SH-SY5Y (cell line): ENCODE results near the gene GTSF1L.

ENCODE experiments used
- GATA2 ChIP-seq: IDR thresholded peaks from 2 replicates; pipeline ENCODE4 v1.6.1; 2011; ENCODE audit warnings: mild to moderate bottlenecking, low read depth, low read length
- GATA3 ChIP-seq: IDR thresholded peaks from 2 replicates; pipeline ENCODE4 v1.6.1; 2011; ENCODE audit warnings: low read depth, mild to moderate bottlenecking, low read length, moderate library complexity

Gene GTSF1L

GRCh38 chr20:43715511-43715910 is 11.3 kb downstream of the GTSF1L start:
- TF ChIP-seq GATA2, result no peak
- TF ChIP-seq GATA3, result no peak

GRCh38 chr20:43715044-43715443 is 11.8 kb downstream of the GTSF1L start:
- no peak for TF ChIP-seq GATA2

- TF ChIP-seq GATA3, result no peak
- TF ChIP-seq GATA2, result no peak
Observed at GRCh38 chr20:43711098-43711654, 15.6 kb downstream of the GTSF1L start.

- no peak for TF ChIP-seq GATA2
- no peak for TF ChIP-seq GATA3
Observed at GRCh38 chr20:43710370-43711044, 16.3 kb downstream of the GTSF1L start.

GRCh38 chr20:43702502-43702901 is 24.3 kb downstream of the GTSF1L start:
- no peak for TF ChIP-seq GATA2
- TF ChIP-seq GATA3, result no peak

- TF ChIP-seq GATA2 (no peak), GATA3 (no peak)
Observed at GRCh38 chr20:43700627-43701026, 26.2 kb downstream of the GTSF1L start.

DNA sequence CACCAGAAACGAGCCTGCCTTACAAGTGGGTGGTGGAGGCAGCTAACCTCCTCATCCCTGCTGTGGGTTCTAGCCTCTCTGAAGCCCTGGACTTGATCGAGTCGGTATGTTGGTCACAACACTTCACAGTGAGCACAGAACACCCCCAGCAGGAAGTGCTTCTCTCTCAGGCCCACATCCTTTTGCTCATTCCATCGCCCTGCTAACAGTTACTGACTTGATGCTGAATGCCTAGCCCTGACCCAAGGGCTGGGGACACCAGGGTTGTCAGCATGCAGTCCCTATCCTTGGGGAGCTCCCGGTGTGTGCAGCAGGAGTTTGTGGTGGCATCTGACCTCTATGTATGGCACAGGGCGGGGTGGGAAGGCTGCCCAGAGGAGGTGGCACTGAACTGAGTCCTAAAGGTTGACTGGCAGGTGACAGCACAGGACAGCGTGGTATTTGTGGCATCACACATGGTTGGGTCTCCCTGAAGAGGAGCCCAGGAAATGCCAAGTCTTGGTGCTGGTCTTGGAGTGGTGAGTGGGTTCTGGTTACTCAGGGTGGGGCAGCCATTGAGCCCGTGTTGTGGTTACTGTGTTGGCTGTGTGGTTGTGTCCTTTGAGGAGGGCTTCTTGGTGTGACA is 26.7 kb downstream of the GTSF1L start:
- TF ChIP-seq GATA2 (no peak), GATA3 (no peak)

GRCh38 chr20:43695571-43695970 is 31.2 kb downstream of the GTSF1L start:
- TF ChIP-seq GATA3 (no peak), GATA2 (no peak)

DNA sequence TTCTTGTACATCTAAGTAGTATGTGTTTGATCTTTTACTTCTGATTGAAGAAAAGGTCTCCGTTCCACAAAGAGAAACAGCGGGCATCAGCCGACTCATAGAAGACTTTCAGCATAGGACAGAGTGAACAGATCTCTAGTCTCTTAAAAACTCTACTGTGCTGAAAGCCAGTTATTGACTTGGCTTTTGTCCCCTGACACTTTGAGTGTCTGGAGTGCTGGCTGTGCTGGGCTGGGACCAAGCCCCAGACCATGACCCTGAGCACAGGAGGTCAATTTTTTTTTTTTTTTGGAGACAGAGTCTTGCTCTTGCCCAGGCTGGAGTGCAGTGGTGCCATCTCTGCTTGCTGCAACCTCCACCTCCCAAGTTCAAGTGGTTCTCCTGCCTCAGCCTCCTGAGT is 32.0 kb downstream of the GTSF1L start:
- TF ChIP-seq GATA2 (no peak), GATA3 (no peak)

- TF ChIP-seq GATA3 (no peak), GATA2 (no peak)
Observed at GRCh38 chr20:43691928-43692524, 34.8 kb downstream of the GTSF1L start.

DNA sequence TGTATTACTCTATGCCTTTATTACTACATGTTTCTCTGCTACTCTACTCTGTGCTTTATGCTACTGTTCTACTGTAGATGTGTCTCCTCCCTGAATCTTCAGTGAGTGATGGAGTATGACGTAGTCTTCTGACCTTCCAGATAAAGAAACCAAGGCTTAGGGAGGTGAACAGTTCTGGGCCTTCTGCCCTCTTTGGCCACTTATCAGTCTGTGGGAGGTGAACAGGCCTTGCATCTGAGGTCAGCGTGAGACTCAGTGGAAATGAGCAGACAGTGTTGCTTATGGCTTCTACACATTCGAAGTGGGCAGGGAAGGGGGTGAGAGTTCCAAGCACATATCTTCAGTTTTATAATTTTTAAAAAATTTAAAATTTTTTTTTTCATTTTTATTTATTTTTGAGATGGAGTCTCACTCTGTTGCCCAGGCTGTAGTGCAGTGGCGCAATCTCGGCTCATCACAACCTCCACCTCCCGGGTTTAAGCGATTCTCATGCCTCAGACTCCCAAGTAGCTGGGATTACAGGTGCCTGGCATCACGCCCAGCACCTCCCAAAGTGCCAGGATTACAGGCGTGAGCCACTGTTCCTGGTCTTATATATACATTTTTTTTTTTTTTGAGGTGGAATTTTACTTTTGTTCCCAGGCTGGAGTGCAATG is 35.7 kb downstream of the GTSF1L start:
- TF ChIP-seq GATA3, result no peak
- no peak for TF ChIP-seq GATA2

DNA sequence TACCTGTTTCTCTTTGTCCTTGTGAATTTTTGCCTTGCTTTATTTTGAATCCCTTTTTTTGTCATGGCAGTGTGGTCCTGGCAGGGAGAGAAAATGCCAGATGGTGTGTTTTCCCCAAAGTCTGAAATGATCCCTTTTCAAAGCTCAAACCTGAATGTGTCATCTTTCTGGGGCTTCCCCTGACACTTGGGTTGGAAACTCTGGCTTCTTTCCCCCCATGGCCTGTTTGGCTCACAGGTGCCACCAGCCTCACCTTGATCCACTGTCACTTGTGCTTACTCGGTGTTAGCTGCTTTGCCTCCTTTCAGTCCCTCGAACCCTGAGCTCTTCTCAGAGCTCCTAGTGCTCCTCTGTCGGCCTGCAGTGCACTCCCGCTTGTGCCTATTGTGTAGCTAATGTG is 37.6 kb downstream of the GTSF1L start:
- TF ChIP-seq GATA3 (no peak), GATA2 (no peak)

- TF ChIP-seq GATA3 (no peak), GATA2 (no peak)
Observed at GRCh38 chr20:43686820-43687219, 40.0 kb downstream of the GTSF1L start.

DNA sequence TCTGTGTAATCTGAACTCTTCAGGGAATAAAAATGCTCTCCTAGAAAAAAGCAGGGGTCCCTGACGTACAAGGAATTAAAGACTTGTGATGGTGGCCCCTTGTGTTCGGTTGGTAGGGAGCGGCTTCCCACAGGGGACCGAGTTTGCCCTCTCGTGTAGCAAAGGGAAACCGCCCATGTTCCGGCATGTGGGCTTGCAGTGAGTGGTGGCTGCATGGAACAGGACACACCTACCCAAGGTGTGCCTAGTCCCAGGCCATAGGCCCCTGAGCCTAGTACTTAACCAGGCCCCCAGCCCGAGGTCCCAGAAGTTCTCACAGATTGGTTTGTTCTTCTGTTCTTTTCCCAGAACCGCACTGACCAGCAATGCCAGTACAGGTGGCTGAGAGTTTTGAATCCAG is 44.4 kb downstream of the GTSF1L start:
- TF ChIP-seq GATA2 (no peak), GATA3 (no peak)

DNA sequence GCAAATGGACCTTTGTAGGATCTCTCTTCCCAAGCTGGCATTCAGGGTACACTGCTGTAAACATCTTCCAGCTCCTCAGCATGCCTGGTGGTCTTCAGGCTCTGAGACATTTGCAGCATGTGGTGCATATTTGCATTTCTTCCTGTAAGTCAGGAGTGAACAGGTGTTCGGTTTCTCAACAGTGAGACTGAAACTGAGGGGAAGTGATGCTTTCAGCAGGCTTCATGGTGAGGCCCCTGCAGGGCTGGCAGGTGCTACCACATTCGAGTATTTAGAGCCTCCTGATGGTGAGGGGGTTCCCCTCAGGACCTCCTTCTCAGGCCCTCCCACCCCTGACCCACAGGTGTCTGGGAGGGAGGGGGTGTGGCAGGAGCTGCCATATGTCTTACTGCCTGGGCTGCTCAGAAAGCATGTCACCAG is 44.8 kb downstream of the GTSF1L start:
- TF ChIP-seq GATA2, result no peak
- no peak for TF ChIP-seq GATA3
